Stimulated activated CD8-positive, alpha-beta memory T cell treated with anti-CD3 and anti-CD28 coated beads, Interleukin-12 subunit alpha, Interleukin-12 subunit beta, amount 100 ng/mL, for 24 hours (primary cell): ENCODE measurements around the gene COMT.

Source experiments
- DNase-seq: peaks from one replicate; pipeline ENCODE4 v3.0.0-alpha.2; 2020; ENCODE audit errors: extremely low read depth

COMT gene

GRCh38 chr22:19957445-19957844 lies 15.9 kb downstream of the COMT start:
- no peak for DNase-seq

DNA sequence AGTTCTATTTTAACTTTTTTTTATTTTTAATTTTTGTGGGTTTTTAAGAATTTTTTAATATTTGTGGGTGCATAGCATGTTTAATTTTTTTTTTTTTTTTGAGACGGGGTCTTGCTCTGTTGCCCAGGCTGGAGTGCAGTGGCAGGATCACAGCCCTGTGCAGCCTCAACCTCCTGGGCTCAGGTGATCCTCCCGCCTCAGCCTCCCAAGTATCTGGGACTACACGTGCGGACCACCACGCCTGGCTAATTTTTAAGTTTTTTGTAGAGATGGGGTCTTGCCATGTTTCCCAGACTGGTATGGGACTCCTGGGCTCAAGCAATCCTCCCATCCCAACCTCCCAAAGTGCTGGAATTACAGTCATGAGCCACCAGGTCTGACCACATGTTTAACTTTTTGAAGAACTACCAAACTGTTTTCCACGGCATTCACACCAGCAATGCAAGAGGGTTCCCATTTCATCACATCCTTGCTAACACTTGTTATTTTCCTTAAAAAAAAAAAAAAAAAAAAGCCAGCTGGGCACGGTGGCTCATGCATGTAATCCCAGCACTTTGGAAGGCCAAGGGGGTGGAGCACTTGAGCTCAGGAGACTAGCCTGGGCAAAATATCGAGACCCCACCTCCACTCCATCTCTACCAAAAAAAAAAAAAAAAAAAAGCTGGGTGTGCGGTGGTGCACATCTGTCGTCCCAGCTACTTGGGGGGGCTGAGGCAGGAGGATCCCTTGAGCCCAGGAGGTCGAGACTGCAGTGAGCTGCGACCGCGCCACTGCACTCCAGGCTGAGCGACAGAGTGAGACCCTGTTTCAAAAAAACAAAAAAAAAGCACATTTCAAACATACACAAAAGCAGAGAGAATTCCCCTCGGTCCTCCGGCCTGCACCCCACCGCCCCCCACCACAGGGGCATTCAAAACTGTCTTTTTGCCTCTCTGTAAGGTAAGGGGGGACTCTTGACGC lies 16.8 kb downstream of the COMT start:
- DNase-seq: no peak

GRCh38 chr22:19959043-19959586 lies 17.5 kb downstream of the COMT start:
- DNase-seq: no peak

- DNase-seq: no peak
Measured at GRCh38 chr22:19959587-19960490, 18.3 kb downstream of the COMT start.

DNA sequence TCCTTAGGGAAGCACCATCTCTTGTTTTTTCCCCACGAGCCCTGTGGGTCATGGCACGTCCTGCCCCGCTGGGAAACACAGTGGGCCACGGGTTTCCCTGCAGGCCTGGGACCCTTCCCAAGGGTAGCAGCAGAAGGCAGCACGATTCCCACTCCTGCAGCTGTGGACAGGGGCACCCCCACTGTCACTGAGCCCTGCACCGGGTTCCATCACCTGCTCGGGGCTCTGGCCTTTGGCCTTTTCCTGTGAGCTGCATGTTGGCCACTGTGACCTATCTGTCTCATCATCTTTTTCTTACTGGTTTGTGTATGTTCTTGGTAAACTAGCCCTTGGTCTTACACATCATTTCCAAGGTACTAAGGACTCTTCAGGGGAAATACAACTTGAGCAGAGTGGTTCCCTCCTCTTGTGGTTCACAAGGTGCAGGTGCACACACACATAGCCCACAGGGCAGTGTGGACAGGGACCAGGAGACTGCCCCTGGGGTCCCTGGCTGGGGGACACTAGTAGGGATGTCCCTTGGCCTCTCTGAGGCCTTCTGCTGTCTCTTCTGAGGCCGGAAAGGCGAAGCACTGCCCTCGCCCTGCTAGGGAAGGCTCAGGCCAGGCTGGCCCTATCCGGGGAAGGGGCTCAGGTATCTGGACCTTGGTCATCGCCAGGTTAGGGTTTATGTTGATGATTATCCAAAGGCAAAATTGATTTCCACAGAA lies 19.1 kb downstream of the COMT start:
- no peak for DNase-seq

DNA sequence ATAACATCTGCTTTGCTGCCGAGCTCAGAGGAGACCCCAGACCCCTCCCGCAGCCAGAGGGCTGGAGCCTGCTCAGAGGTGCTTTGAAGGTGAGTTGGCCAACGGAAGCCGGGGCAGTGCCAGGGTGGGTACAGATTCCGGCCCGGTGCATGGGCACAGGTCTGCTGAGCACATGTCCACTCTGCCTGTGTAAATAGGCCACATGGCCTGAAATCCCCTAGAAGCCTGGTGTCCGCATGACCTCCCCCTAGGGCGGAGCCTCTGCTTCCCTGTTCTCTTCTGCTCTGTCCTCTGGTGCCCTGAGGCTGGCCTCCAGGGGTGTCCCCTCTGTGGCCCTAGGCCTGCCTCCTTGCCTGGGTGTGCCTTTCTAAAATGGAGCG lies 19.6 kb downstream of the COMT start:
- DNase-seq: no peak

DNA sequence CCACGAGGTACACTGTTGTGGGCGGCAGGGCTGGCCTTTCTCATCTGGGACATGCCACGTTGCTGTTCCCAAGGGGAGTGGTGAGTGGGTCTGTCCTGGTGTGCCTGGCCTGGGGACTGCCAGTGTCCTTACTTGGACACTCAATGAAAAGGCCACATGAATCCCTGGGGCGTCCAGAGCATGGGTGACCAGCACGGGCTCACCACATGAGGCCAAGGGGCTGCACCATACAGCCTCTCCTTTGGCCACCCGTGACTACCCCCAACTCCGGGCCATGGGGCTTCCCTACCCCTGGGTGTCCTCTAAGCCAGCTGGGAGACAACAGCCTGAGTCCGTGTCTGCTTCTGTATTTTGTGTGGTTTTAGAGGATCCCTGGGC lies 20.3 kb downstream of the COMT start:
- no peak for DNase-seq

DNA sequence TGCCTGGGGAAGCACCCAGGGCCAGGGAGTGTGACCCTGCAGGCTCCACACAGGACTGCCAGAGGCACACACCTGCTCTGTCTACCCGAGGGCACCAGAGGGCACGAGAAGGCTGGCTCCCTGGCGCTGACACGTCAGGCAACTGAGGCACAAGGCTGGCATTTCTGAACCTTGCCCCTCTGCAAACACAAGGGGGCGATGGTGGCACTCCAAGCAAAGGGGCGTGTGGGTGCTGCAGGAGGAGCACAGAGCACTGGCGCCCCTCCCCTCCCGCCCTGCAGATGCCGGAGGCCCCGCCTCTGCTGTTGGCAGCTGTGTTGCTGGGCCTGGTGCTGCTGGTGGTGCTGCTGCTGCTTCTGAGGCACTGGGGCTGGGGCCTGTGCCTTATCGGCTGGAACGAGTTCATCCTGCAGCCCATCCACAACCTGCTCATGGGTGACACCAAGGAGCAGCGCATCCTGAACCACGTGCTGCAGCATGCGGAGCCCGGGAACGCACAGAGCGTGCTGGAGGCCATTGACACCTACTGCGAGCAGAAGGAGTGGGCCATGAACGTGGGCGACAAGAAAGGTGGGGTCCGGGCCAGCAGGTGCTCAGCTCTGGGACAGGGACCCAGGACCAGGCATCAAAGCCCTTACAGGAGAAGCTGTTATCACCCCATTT lies 20.8 kb downstream of the COMT start:
- no peak for DNase-seq

DNA sequence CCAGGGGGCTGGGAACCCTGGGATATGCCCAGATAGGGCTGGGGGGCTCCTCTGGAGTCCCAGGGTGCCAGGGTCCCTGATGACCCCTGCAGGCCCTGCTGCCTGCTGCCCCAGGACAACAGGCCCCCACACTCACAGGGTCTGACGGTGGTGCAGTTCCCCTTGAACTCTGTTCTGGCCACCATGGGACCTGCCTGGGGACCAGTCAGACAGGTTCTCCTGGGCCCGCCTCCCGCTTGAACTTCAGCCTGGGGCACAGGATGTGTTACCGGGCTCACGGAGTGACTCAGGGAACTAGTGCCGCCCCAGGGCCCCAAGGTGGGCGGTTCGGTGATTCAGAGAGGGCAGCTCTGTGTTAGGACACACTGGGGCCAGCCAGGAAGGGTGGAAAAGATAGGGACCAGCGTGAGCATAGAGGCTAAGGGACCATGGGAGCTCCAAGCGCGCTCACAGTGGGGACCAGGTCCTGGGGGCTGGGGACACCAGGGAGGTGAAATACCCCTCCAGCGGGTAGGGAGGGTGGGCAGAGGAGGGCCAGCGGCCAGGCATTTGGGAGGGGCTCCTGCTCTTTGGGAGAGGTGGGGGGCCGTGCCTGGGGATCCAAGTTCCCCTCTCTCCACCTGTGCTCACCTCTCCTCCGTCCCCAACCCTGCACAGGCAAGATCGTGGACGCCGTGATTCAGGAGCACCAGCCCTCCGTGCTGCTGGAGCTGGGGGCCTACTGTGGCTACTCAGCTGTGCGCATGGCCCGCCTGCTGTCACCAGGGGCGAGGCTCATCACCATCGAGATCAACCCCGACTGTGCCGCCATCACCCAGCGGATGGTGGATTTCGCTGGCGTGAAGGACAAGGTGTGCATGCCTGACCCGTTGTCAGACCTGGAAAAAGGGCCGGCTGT lies 21.6 kb downstream of the COMT start:
- no peak for DNase-seq

- DNase-seq: no peak
Measured at GRCh38 chr22:19963863-19964642, 22.5 kb downstream of the COMT start.

DNA sequence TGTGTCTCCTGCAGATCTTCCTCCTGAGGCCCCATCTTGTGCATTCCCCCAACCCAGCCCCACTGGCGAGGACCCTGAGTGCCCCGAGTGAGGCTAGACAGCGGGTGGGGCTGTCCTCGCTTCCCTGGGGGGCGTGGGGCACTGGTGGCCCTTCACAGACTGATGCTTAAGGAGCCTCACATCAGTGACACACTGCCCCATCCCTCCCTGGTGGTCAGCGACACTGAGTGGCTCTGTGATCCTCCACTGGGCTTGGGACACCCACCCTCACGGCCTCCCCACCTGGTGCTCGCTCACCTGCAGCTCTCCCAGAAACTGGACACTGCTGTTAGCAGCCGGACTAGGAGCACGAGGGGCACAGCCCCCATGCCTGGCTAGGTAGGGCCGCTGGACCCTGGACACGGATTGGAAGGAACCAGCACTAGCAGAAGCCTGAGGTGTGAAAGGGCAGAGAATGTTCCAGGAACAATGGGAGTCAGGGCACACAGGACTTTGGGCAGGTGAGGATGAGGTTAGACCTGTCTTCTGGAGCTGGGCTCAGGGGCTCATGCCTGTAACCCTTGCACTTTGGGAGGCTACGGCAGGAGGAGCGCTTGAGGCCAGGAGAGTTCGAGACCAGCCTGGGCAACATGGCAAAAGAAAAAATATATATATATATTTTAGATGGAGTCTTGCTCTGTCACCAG lies 23.3 kb downstream of the COMT start:
- no peak for DNase-seq

GRCh38 chr22:19965771-19966709 lies 24.5 kb downstream of the COMT start:
- no peak for DNase-seq

DNA sequence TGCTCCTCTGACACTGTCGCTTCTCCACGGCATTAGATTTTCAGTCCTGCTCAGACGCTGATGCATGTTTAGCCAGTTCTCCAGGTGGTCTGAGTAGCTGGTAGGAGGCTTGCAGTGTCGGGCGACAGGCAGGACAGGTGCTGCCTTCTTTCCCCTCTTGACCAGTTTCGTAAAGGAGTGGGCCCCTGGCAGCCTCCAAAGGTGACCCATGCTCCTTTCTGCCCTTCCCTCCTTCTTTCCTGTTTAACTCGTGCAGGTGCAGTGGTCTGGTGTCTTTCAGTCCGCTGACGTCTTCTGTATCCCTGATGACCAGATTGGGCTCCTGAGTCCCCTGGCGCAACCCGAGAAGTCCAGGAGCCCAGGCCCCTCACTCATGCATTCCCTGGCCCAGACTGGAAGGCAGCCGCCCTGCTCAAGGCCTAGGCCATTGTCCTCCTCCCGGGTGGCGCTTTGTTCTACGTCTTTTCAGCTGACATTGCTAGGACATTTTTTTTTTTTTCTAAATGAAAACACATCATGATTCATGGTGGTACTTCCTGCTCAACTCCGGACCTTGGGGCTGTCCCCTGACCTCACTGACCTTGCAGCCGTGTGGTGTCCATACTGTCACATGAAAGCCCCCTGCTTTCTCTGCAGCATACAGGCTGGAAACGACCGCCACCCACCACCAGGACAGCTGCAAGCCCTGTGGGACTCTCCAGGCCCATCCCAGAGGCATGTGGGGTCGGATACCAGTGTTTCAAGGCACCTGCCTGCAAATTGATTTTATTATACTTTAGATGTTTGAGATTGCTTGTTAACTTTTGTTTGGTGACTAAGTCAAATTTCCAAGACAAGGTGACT lies 25.6 kb downstream of the COMT start:
- DNase-seq: no peak

- no peak for DNase-seq
Measured at GRCh38 chr22:19967850-19968449, 26.4 kb downstream of the COMT start.

DNA sequence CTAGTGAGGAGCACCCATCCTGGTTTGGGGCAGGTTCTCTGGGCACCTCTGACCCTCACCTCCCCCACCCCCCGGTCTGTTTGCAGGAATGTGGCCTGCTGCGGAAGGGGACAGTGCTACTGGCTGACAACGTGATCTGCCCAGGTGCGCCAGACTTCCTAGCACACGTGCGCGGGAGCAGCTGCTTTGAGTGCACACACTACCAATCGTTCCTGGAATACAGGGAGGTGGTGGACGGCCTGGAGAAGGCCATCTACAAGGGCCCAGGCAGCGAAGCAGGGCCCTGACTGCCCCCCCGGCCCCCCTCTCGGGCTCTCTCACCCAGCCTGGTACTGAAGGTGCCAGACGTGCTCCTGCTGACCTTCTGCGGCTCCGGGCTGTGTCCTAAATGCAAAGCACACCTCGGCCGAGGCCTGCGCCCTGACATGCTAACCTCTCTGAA lies 26.9 kb downstream of the COMT start:
- DNase-seq: no peak
